SK-N-SH (cell line): Measurements from ENCODE around the gene PHF14. TPM values are rescaled to one million over a fixed set of nuclear protein-coding genes. Genes with fewer than 3 reads are reported as not detected.

Source experiments
- CTCF ChIA-PET: fragments of 300-600, 350-600 bp; formaldehyde crosslinking; extraction: SDS; loops from one replicate; lab custom pipeline; 2021; lab: Yijun Ruan, JAX
- POLR2A ChIA-PET: fragments of 350-600 bp; sonication (Branson Sonifier 250); formaldehyde crosslinking; extraction: SDS; loops from one replicate; lab custom pipeline; 2020; ENCODE audit warnings: antibody characterized with exemption, inconsistent platforms; lab: Yijun Ruan, JAX
- DNase-seq: peaks from one replicate; pipeline ENCODE4 v3.0.0; 2012
- H2AFZ ChIP-seq: fragments of 200-600 bp; sonication (generic); 2 replicates; pipeline ENCODE4 v1.8.1; 2016; ENCODE audit warnings: antibody characterized with exemption, mild to moderate bottlenecking, low read depth
- H3F3A ChIP-seq: fragments of 200-600 bp; sonication (generic); replicated peaks from 2 replicates; pipeline ENCODE3; 2016; ENCODE audit warnings: antibody characterized with exemption, mild to moderate bottlenecking; ENCODE audit not compliant: insufficient read depth
- H3K27ac ChIP-seq, 2 experiments: fragments of 200-500 bp in 1 of 2; fragments of 200-600 bp in 1 of 2; sonication (Bioruptor generic) in 1 of 2; sonication (generic), shearing (Covaris generic) in 1 of 2; 2 replicates each; pipeline versions ENCODE4 v1.5.1 to v1.6.1; 2014 to 2016; ENCODE audit warnings: low read depth in 2 of 2, inconsistent platforms in 1 of 2, low read length in 1 of 2, mild to moderate bottlenecking in 1 of 2, mixed read lengths in 1 of 2
- H3K27me3 ChIP-seq: fragments of 200-600 bp; sonication (generic), shearing (Covaris generic); 2 replicates; pipeline ENCODE4 v1.6.1; 2016; ENCODE audit warnings: mixed run types; ENCODE audit not compliant: insufficient read depth
- H3K36me3 ChIP-seq, 2 experiments: fragments of 200-500 bp in 1 of 2; fragments of 200-600 bp in 1 of 2; sonication (Bioruptor generic) in 1 of 2; sonication (generic) in 1 of 2; replicated peaks in 1 of 2; 2 replicates each; pipeline versions ENCODE3 to v1.5.1; 2014 to 2016; ENCODE audit warnings: low read length in 1 of 2, mild to moderate bottlenecking in 1 of 2; ENCODE audit not compliant: insufficient read depth in 2 of 2, control insufficient read depth in 1 of 2
- H3K4me1 ChIP-seq, 2 experiments: fragments of 200-500 bp in 1 of 2; fragments of 200-600 bp in 1 of 2; sonication (Bioruptor generic) in 1 of 2; sonication (generic), shearing (Covaris generic) in 1 of 2; 2 replicates each; pipeline versions ENCODE4 v1.5.1 to v1.6.1; 2014 to 2016; ENCODE audit warnings: low read depth in 1 of 2, low read length in 1 of 2, mixed run types in 1 of 2; ENCODE audit not compliant: insufficient read depth in 2 of 2, control insufficient read depth in 1 of 2
- H3K4me2 ChIP-seq: fragments of 200-600 bp; sonication (generic), shearing (Covaris generic); 2 replicates; pipeline ENCODE4 v1.6.1; 2017; ENCODE audit warnings: mixed run types
- H3K4me3 ChIP-seq, 2 experiments: fragments of 200-500 bp in 1 of 2; fragments of 200-600 bp in 1 of 2; sonication (Bioruptor generic) in 1 of 2; sonication (generic), shearing (Covaris generic) in 1 of 2; 2 replicates each; pipeline versions ENCODE4 v1.5.1 to v1.8.1; 2014 to 2016; ENCODE audit warnings: low read depth in 2 of 2, inconsistent platforms in 1 of 2, low read length in 1 of 2, mild to moderate bottlenecking in 1 of 2, mixed read lengths in 1 of 2, moderate library complexity in 1 of 2
- H3K79me2 ChIP-seq: fragments of 200-600 bp; sonication (generic); 2 replicates; pipeline ENCODE4 v1.8.1; 2017; ENCODE audit warnings: mild to moderate bottlenecking; ENCODE audit not compliant: insufficient read depth
- H3K9ac ChIP-seq: fragments of 200-600 bp; sonication (generic); 2 replicates; pipeline ENCODE4 v1.6.1; 2017; ENCODE audit warnings: mixed run types
- H3K9me2 ChIP-seq: fragments of 200-600 bp; sonication (generic); 2 replicates; pipeline ENCODE4 v1.6.1; 2017; ENCODE audit warnings: mixed run types
- H3K9me3 ChIP-seq: fragments of 200-600 bp; sonication (generic); 2 replicates; pipeline ENCODE4 v1.6.1; 2017; ENCODE audit warnings: mixed run types, mild to moderate bottlenecking, moderate library complexity
- H4K20me1 ChIP-seq: fragments of 200-600 bp; sonication (generic); 2 replicates; pipeline ENCODE4 v1.6.1; 2017; ENCODE audit warnings: mild to moderate bottlenecking, mixed run types; ENCODE audit not compliant: insufficient read depth
- CHD2 ChIP-seq: fragments of 150-350 bp; IDR thresholded peaks from 2 replicates; pipeline ENCODE4 v1.6.1; 2018; ENCODE audit warnings: low read length; ENCODE audit not compliant: partially characterized antibody
- ELF1 ChIP-seq: IDR thresholded peaks from 2 replicates; pipeline ENCODE4 v1.4.0; 2012
- EP300 ChIP-seq, 2 experiments: IDR thresholded peaks; 2 replicates each; pipeline versions ENCODE4 v1.4.0 to v1.6.1; 2012; ENCODE audit warnings: borderline replicate concordance in 1 of 2, low read depth in 1 of 2, low read length in 1 of 2
- EZH2phosphoT487 ChIP-seq: fragments of 200-600 bp; sonication (generic); IDR thresholded peaks from 2 replicates; pipeline ENCODE4 v1.6.1; 2017; ENCODE audit warnings: low read depth, mixed run types, mild to moderate bottlenecking, antibody characterized with exemption, moderate library complexity, borderline replicate concordance
- FOSL2 ChIP-seq: IDR thresholded peaks from 2 replicates; pipeline ENCODE4 v1.4.0; 2012; ENCODE audit warnings: low read depth, mild to moderate bottlenecking, moderate library complexity, borderline replicate concordance
- FOXM1 ChIP-seq: IDR thresholded peaks from 2 replicates; pipeline ENCODE4 v1.4.0; 2012; ENCODE audit warnings: low read depth, mild to moderate bottlenecking
- GABPA ChIP-seq: IDR thresholded peaks from 2 replicates; pipeline ENCODE4 v1.4.0; 2012; ENCODE audit warnings: low read depth, mild to moderate bottlenecking
- GATA2 ChIP-seq: sonication (generic); formaldehyde crosslinking; IDR thresholded peaks from 2 replicates; pipeline ENCODE4 v1.5.0; 2020; ENCODE audit warnings: mild to moderate bottlenecking, missing genetic modification reagents
- IRF3 ChIP-seq: fragments of 150-350 bp; IDR thresholded peaks from 2 replicates; pipeline ENCODE4 v1.6.1; 2016; ENCODE audit warnings: mild to moderate bottlenecking, low read depth, low read length
- MAX ChIP-seq: IDR thresholded peaks from 2 replicates; pipeline ENCODE4 v1.4.0; 2012; ENCODE audit warnings: low read depth
- NFIC ChIP-seq: IDR thresholded peaks from 2 replicates; pipeline ENCODE4 v1.4.0; 2012; ENCODE audit warnings: borderline replicate concordance
- POLR2AphosphoS5 ChIP-seq: IDR thresholded peaks from 2 replicates; pipeline ENCODE4 v1.6.1; 2012; ENCODE audit warnings: low read depth, low read length
- RAD21 ChIP-seq: IDR thresholded peaks from 2 replicates; pipeline ENCODE4 v1.6.1; 2012; ENCODE audit warnings: mild to moderate bottlenecking, low read length
- RFX5 ChIP-seq: IDR thresholded peaks from 2 replicates; pipeline ENCODE4 v1.6.1; 2012; ENCODE audit warnings: mild to moderate bottlenecking, improper control_type of control experiment, low read length
- SIN3A ChIP-seq: IDR thresholded peaks from 2 replicates; pipeline ENCODE4 v1.6.1; 2012; ENCODE audit warnings: low read depth, mild to moderate bottlenecking, low read length, moderate library complexity, borderline replicate concordance
- SMC3 ChIP-seq: IDR thresholded peaks from 2 replicates; pipeline ENCODE4 v1.6.1; 2012; ENCODE audit warnings: low read depth, low read length, improper control_type of control experiment
- USF2 ChIP-seq: fragments of 150-350 bp; IDR thresholded peaks from 2 replicates; pipeline ENCODE4 v1.6.1; 2017; ENCODE audit warnings: antibody characterized with exemption, low read length, low read depth, borderline replicate concordance
- YY1 ChIP-seq: IDR thresholded peaks from 2 replicates; pipeline ENCODE4 v1.4.0; 2012; ENCODE audit warnings: low read depth, mild to moderate bottlenecking
- ZBTB33 ChIP-seq: IDR thresholded peaks from 2 replicates; pipeline ENCODE4 v1.4.0; 2012; ENCODE audit warnings: low read depth, borderline replicate concordance
- WGBS: methylation state at CpG from one replicate; pipeline ENCODE4 v1.1.6; 2017; ENCODE audit warnings: low lambda C conversion rate; 5-methylcytosine and 5-hydroxymethylcytosine counted together
- polyA plus RNA-seq, 3 experiments: library from polyadenylated mRNA; depleted of rRNA; stranded (reverse); fragments of >200 nt; gene quantifications; 2 replicates each; pipeline ENCODE4 v1.2.3, GENCODE V29; 2012

Gene PHF14
- polyA plus RNA-seq, 1 of the 3 experiments (the other 2 are of a cell fraction) = 19.2 TPM

GRCh38 chr7:10934292-10934691 lies 39.4 kb upstream of the PHF14 start:
- H3K9me2 ChIP-seq = no peaks in the 10 kb centered on the region
- no peak for DNase-seq
- H3K4me3 ChIP-seq = no peak overlapping the region
- H3K27ac ChIP-seq = peak overlapping the region; percentile 10 to 65; a peak in 2 of 4 replicates
- no peak overlapping the region for H2AFZ ChIP-seq
- no peaks in the 10 kb centered on the region for H3K9me3 ChIP-seq
- ChIA-PET POLR2A (no interaction called here), CTCF (no interaction called here)
- TF ChIP-seq USF2 = no peak
- TF ChIP-seq NFIC = peak; percentile 11; the same call in 1 of the 2 replicates
- TF ChIP-seq SMC3 = no peak
- no peak for TF ChIP-seq POLR2AphosphoS5
- TF ChIP-seq FOSL2 = no peak
- peaks cover 8% of the 10 kb centered on the region; the same call in 1 of the 2 replicates for H4K20me1 ChIP-seq
- H3K27me3 ChIP-seq = no peaks in the 10 kb centered on the region
- H3K36me3 ChIP-seq = peaks cover 52 to 59% of the 10 kb centered on the region in 2 experiments
- H3K9ac ChIP-seq = no peak overlapping the region
- peaks cover 13% of the 10 kb centered on the region for H3F3A ChIP-seq
- H3K4me1 ChIP-seq = peaks cover 11 to 13% of the 10 kb centered on the region in 2 experiments; a peak in 2 of 4 replicates
- no peak overlapping the region for H3K4me2 ChIP-seq
- peaks cover 50% of the 10 kb centered on the region for H3K79me2 ChIP-seq

- POLR2A ChIA-PET = interaction anchor here (1.0 to 2.4 kb wide), 6 partner anchors 26 to 893 kb away, joined by 3 to 43 read pairs (median 4); partner anchors contain the start of genes PHF14 and THSD7A
- no peaks in the 10 kb centered on the region for H3F3A ChIP-seq
- H3K36me3 ChIP-seq = peaks cover 29 to 33% of the 10 kb centered on the region in 2 experiments
- H3K27me3 ChIP-seq = no peaks in the 10 kb centered on the region
- peak overlapping the region; percentile 78 for H3K4me2 ChIP-seq
- DNase-seq = no peak
- under 1% methylated on average over 18 of the region's 18 CpGs for WGBS
- no peaks in the 10 kb centered on the region for H3K9me3 ChIP-seq
- TF ChIP-seq FOXM1 = no peak
- no peak for TF ChIP-seq EP300 (IDR thresholded peaks at IDR 0.05; ENCODE audit: borderline replicate concordance in 1 of 2, low read depth in 1 of 2, low read length in 1 of 2)
- no peak for TF ChIP-seq CHD2
- no peak for TF ChIP-seq RAD21
- TF ChIP-seq IRF3 = no peak
- no peak for TF ChIP-seq GABPA
- TF ChIP-seq EZH2phosphoT487 = no peak
- TF ChIP-seq SIN3A = no peak
- TF ChIP-seq GATA2 (CRISPR knock-in tag) = no peak
- TF ChIP-seq RFX5 = no peak
- no peak for TF ChIP-seq YY1
- TF ChIP-seq MAX = no peak
- TF ChIP-seq ELF1 = no peak
- TF ChIP-seq ZBTB33 = no peak
- CTCF ChIA-PET = interaction anchor here (1.1 to 2.3 kb wide), 4 partner anchors 34 to 273 kb away, joined by 3 to 19 read pairs (median 4); partner anchors contain the start of gene PHF14
- peaks cover 51% of the 10 kb centered on the region for H3K79me2 ChIP-seq
- peaks cover 8% of the 10 kb centered on the region; the same call in 1 of the 2 replicates for H4K20me1 ChIP-seq
- peak overlapping the region; percentile 77 for H2AFZ ChIP-seq
- no peaks in the 10 kb centered on the region for H3K9me2 ChIP-seq
- peaks cover 12 to 18% of the 10 kb centered on the region in 2 experiments; a peak in 2 of 4 replicates for H3K4me1 ChIP-seq
- peak overlapping the region; percentile 89 for H3K9ac ChIP-seq
- H3K27ac ChIP-seq = peak overlapping the region; percentile 95 to 99
- peak overlapping the region; percentile 91 to 92 for H3K4me3 ChIP-seq
Measured at GRCh38 chr7:10939237-10939910, 34.3 kb upstream of the PHF14 start.
